Tibial nerve (tissue), 4 donors: ENCODE measurements around the gene NFXL1. TPM values are rescaled to one million over a fixed set of nuclear protein-coding genes. Genes with fewer than 3 reads are reported as not detected.
A peak's percentile ranks its signal among the peaks of the same experiment; 100 is the strongest.

Experiments used
- DNase-seq, 2 donors: peaks; one replicate each; pipeline ENCODE4 v3.0.0-alpha.2; 2019; ENCODE audit warnings: low spot score in 2 of 2
- H3K27ac ChIP-seq, 4 donors: fragments of 200-600 bp; sonication (generic) in 3 of 4; one replicate each; pipeline ENCODE4 v1.5.1; 2017 to 2019; ENCODE audit warnings: mild to moderate bottlenecking in 1 of 4
- H3K27me3 ChIP-seq, 2 donors: fragments of 200-600 bp; sonication (generic) in 1 of 2; one replicate each; pipeline versions ENCODE4 v1.5.1 to v1.6.0; 2017 to 2019
- H3K36me3 ChIP-seq, 3 donors: fragments of 200-600 bp; sonication (generic); one replicate each; pipeline ENCODE4 v1.5.1; 2018 to 2019
- H3K4me1 ChIP-seq, 4 donors: fragments of 200-600 bp; sonication (generic) in 3 of 4; one replicate each; pipeline ENCODE4 v1.5.1; 2017 to 2019
- H3K4me3 ChIP-seq, 4 donors: fragments of 200-600 bp; sonication (generic) in 3 of 4; one replicate each; pipeline ENCODE4 v1.5.1; 2017 to 2019; ENCODE audit warnings: mild to moderate bottlenecking in 1 of 4, moderate library complexity in 1 of 4
- H3K9me3 ChIP-seq, 4 donors: fragments of 200-600 bp; sonication (generic) in 3 of 4; one replicate each; pipeline ENCODE4 v1.5.1; 2017 to 2019
- CTCF ChIP-seq, 5 experiments: fragments of 200-600 bp in 3 of 5; fragments of 450-650 bp in 2 of 5; sonication (generic) in 3 of 5; IDR thresholded peaks; one replicate each; pipeline ENCODE4 v1.5.1; 2016 to 2019; ENCODE audit warnings: antibody characterized with exemption in 5 of 5, mild to moderate bottlenecking in 3 of 5, moderate library complexity in 2 of 5
- EP300 ChIP-seq, 2 donors: sonication (generic); formaldehyde crosslinking; IDR thresholded peaks; one replicate each; pipeline ENCODE4 v1.6.1; 2017; ENCODE audit warnings: antibody characterized with exemption in 2 of 2, mild to moderate bottlenecking in 1 of 2
- POLR2A ChIP-seq, 2 donors: fragments of 450-650 bp; IDR thresholded peaks; one replicate each; pipeline ENCODE4 v1.6.1; 2017; ENCODE audit warnings: antibody characterized with exemption in 2 of 2, mild to moderate bottlenecking in 2 of 2, moderate library complexity in 2 of 2
- WGBS, 2 donors: methylation state at CpG; one replicate each; pipeline ENCODE4 v1.1.5; 2018; 5-methylcytosine and 5-hydroxymethylcytosine counted together
- total RNA-seq, 4 donors: library from RNA; depleted of rRNA; stranded (reverse); fragments of >200 nt; gene quantifications; one replicate each; pipeline ENCODE4 v1.1.0, GENCODE V29; 2016

The NFXL1 gene
- total RNA-seq, 4 donors from 2014 or later = 12.2 to 18.0 (median 15.6) TPM

- H3K4me3 ChIP-seq = no peak overlapping the region
- no peak overlapping the region for H3K27ac ChIP-seq
- no peaks in the 10 kb centered on the region for H3K9me3 ChIP-seq
- H3K27me3 ChIP-seq = no peaks in the 10 kb centered on the region
- DNase-seq = peak in 1 of 2 donors; percentile 13
- H3K36me3 ChIP-seq = peaks cover 0 to 4% (median 0%) of the 10 kb centered on the region in 3 donors
- H3K4me1 ChIP-seq = peaks cover 0 to 35% (median 15%) of the 10 kb centered on the region in 4 donors
- WGBS, 2 donors = 68 to 76% methylated on average over 5 of the region's 5 CpGs
- TF ChIP-seq EP300 (IDR thresholded peaks at IDR 0.05) (no peak), POLR2A (IDR thresholded peaks at IDR 0.05) (no peak), CTCF (IDR thresholded peaks at IDR 0.05) (peak in 1 of 5 experiments; percentile 20)
Measured at GRCh38 chr4:47839259-47839658, 75.1 kb downstream of the NFXL1 start.

- H3K9me3 ChIP-seq = no peaks in the 10 kb centered on the region
- peaks cover 0 to 4% (median 0%) of the 10 kb centered on the region in 3 donors for H3K36me3 ChIP-seq
- peak overlapping the region in 1 of 4 donors; percentile 49 for H3K4me3 ChIP-seq
- H3K27me3 ChIP-seq = no peaks in the 10 kb centered on the region
- no peak overlapping the region for H3K27ac ChIP-seq
- 63 to 73% methylated on average over 4 of the region's 4 CpGs for WGBS, 2 donors
- no peak for TF ChIP-seq EP300 (IDR thresholded peaks at IDR 0.05)
- TF ChIP-seq POLR2A (IDR thresholded peaks at IDR 0.05) = no peak
- TF ChIP-seq CTCF (IDR thresholded peaks at IDR 0.05) = no peak
- no peak for DNase-seq
- peaks cover 0 to 35% (median 15%) of the 10 kb centered on the region in 4 donors for H3K4me1 ChIP-seq
Measured at GRCh38 chr4:47838445-47838844, 75.9 kb downstream of the NFXL1 start.

- H3K27ac ChIP-seq = peak within 1 kb of the TSS in 1 of 4 donors; percentile 35
Measured at GRCh38 chr4:47837908-47838294, 76.5 kb downstream of the NFXL1 start, which contains the start of gene CORIN. TSS of gene CORIN (minus strand) at chr4:47838067. CDS start at chr4:47837949, 118 bp downstream.

GRCh38 chr4:47837094-47837907, 77.1 kb downstream of the NFXL1 start:
- Histone ChIP-seq H3K4me3 (peak overlapping the region; percentile 21 to 59 (median 46)), H3K27ac (peak overlapping the region in 1 of 4 donors; percentile 35), H3K4me1 (peaks cover 0 to 35% (median 15%) of the 10 kb centered on the region in 4 donors), H3K36me3 (no peaks in the 10 kb centered on the region), H3K27me3 (no peaks in the 10 kb centered on the region), H3K9me3 (peaks cover 0 to 9% (median 0%) of the 10 kb centered on the region in 4 donors)
- no peak for DNase-seq
- TF ChIP-seq EP300 (IDR thresholded peaks at IDR 0.05) (no peak), POLR2A (IDR thresholded peaks at IDR 0.05) (no peak), CTCF (IDR thresholded peaks at IDR 0.05) (no peak)
- 1% methylated on average over 42 to 54 of the region's 58 CpGs for WGBS, 2 donors

More at GRCh38 chr4:47837908-47838294, 76.5 kb downstream of the NFXL1 start, which contains the start of gene CORIN:
- peaks cover 0 to 3% (median 0%) of the 10 kb centered on the region in 4 donors for H3K9me3 ChIP-seq
- H3K4me1 ChIP-seq = peaks cover 0 to 35% (median 15%) of the 10 kb centered on the region in 4 donors
- TF ChIP-seq POLR2A (IDR thresholded peaks at IDR 0.05) = no peak
- TF ChIP-seq CTCF (IDR thresholded peaks at IDR 0.05) = no peak
- no peak for TF ChIP-seq EP300 (IDR thresholded peaks at IDR 0.05)
- H3K27me3 ChIP-seq = no peaks in the 10 kb centered on the region
- DNase-seq = no peak
- 4 to 5% methylated on average over 16 of the region's 16 CpGs for WGBS, 2 donors
- H3K36me3 ChIP-seq = peaks cover 0 to 4% (median 0%) of the 10 kb centered on the region in 3 donors
- peak within 1 kb of the TSS; percentile 21 to 59 (median 46) for H3K4me3 ChIP-seq

GRCh38 chr4:47836641-47837093, 77.7 kb downstream of the NFXL1 start:
- TF ChIP-seq CTCF (IDR thresholded peaks at IDR 0.05) (peak; percentile 43 to 69 (median 61)), EP300 (IDR thresholded peaks at IDR 0.05) (no peak)
- Histone ChIP-seq H3K4me1 (peaks cover 0 to 35% (median 15%) of the 10 kb centered on the region in 4 donors), H3K9me3 (peaks cover 0 to 9% (median 0%) of the 10 kb centered on the region in 4 donors), H3K27me3 (no peaks in the 10 kb centered on the region), H3K36me3 (no peaks in the 10 kb centered on the region), H3K4me3 (peak overlapping the region; percentile 21 to 59 (median 46)), H3K27ac (peak overlapping the region in 1 of 4 donors; percentile 17)
- peak; percentile 42 to 53 for DNase-seq
- WGBS, 2 donors = 0 to 1% methylated on average over 24 of the region's 27 CpGs
